GM12878 (cell line): Measurements from ENCODE around the gene TAS2R16.

Source experiments
- BCL11A ChIP-seq: IDR thresholded peaks from 2 replicates; pipeline ENCODE4 v1.6.1; 2011; ENCODE audit warnings: low read depth, low read length
- EP300 ChIP-seq, 2 experiments: fragments of 150-350 bp in 1 of 2; IDR thresholded peaks; 2 replicates each; pipeline ENCODE4 v1.6.1; 2011 to 2012; ENCODE audit warnings: low read depth in 2 of 2, low read length in 2 of 2, borderline replicate concordance in 1 of 2, improper control_type of control experiment in 1 of 2, inconsistent platforms in 1 of 2; ENCODE audit not compliant: control insufficient read depth in 1 of 2
- JUND ChIP-seq: IDR thresholded peaks from 2 replicates; pipeline ENCODE4 v1.6.1; 2012; ENCODE audit warnings: low read depth, mild to moderate bottlenecking, low read length, improper control_type of control experiment, moderate library complexity
- NR2C1 ChIP-seq: fragments of 450-650 bp; IDR thresholded peaks from 2 replicates; pipeline ENCODE4 v1.6.1; 2017; ENCODE audit warnings: antibody characterized with exemption, mild to moderate bottlenecking, moderate library complexity
- REST ChIP-seq: IDR thresholded peaks from 2 replicates; pipeline ENCODE4 v1.6.1; 2012; ENCODE audit warnings: mild to moderate bottlenecking, low read depth, low read length
- RFX5 ChIP-seq: IDR thresholded peaks from 2 replicates; pipeline ENCODE4 v1.6.1; 2011; ENCODE audit warnings: low read depth, low read length, improper control_type of control experiment
- SIN3A ChIP-seq: IDR thresholded peaks from 2 replicates; pipeline ENCODE4 v1.6.1; 2012; ENCODE audit warnings: low read depth, low read length, improper control_type of control experiment
- TCF7 ChIP-seq: IDR thresholded peaks from 2 replicates; pipeline ENCODE4 v1.6.1; 2014; ENCODE audit warnings: antibody characterized with exemption, borderline replicate concordance
- TF ChIP-seq, protein P1 (sequence below): IDR thresholded peaks from 2 replicates; pipeline ENCODE4 v1.6.1; 2011; ENCODE audit warnings: low read depth, low read length, improper control_type of control experiment, borderline replicate concordance

- TF ChIP-seq REST (no peak), NR2C1 (no peak), BCL11A (no peak), EP300 (IDR thresholded peaks at IDR 0.05; ENCODE audit: borderline replicate concordance in 1 of 2, control insufficient read depth in 1 of 2, low read depth in 2 of 2, low read length in 2 of 2) (no peak), TCF7 (no peak), RFX5 (no peak), SIN3A (no peak), JUND (no peak)
- TF ChIP-seq, protein P1, sequence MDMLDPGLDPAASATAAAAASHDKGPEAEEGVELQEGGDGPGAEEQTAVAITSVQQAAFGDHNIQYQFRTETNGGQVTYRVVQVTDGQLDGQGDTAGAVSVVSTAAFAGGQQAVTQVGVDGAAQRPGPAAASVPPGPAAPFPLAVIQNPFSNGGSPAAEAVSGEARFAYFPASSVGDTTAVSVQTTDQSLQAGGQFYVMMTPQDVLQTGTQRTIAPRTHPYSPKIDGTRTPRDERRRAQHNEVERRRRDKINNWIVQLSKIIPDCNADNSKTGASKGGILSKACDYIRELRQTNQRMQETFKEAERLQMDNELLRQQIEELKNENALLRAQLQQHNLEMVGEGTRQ: no peak
These were observed 27.1 kb upstream of the TAS2R16 start for GRCh38 chr7:123022576-123022975.
